C4-2B (cell line): ENCODE results near the gene ZNF775.

Experiments
- ZFX ChIP-seq: fragments of 450-650 bp; IDR thresholded peaks from 2 replicates; pipeline ENCODE4 v1.6.1; 2017
- TF ChIP-seq, protein P1 (sequence below): fragments of 450-650 bp; conservative IDR thresholded peaks from 2 replicates; pipeline ENCODE4 v1.5.1; 2017; ENCODE audit warnings: mild to moderate bottlenecking

DNA sequence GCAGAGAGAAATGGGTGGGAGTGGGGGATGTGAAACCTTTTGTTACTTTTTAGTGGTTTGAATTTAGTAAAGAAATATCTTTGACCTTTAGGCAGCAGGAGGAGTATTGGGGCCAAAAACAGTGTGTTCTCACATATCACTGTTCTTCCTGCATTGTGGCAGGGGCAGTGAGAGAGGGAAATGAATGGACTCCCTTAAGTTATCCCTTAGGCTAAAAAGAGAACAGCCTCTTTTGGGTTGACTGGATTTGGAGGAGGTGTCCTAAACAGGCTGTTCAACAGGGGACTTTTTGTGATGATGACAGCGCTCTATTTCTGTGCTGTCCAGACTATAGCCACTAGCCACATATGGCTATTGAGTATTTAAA, 22.3 kb downstream of the ZNF775 start:
- TF ChIP-seq, protein P1, sequence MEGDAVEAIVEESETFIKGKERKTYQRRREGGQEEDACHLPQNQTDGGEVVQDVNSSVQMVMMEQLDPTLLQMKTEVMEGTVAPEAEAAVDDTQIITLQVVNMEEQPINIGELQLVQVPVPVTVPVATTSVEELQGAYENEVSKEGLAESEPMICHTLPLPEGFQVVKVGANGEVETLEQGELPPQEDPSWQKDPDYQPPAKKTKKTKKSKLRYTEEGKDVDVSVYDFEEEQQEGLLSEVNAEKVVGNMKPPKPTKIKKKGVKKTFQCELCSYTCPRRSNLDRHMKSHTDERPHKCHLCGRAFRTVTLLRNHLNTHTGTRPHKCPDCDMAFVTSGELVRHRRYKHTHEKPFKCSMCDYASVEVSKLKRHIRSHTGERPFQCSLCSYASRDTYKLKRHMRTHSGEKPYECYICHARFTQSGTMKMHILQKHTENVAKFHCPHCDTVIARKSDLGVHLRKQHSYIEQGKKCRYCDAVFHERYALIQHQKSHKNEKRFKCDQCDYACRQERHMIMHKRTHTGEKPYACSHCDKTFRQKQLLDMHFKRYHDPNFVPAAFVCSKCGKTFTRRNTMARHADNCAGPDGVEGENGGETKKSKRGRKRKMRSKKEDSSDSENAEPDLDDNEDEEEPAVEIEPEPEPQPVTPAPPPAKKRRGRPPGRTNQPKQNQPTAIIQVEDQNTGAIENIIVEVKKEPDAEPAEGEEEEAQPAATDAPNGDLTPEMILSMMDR: no peak
- TF ChIP-seq ZFX: no peak
